GOT3 (cell line): ENCODE measurements around the gene CES4A.
A peak's percentile ranks its signal among the peaks of the same experiment; 100 is the strongest.
"Not testable (repeated sequence)": the region's sequence is repeated elsewhere in the genome, so short reads cannot be mapped to it uniquely, and the experiment has no call there.

ENCODE experiments used
- DNase-seq: peaks from one replicate; lab custom pipeline; 2025; ENCODE audit warnings: mixed read lengths; lab: John Stamatoyannopoulos, UW

The CES4A gene

GRCh38 chr16:66956154-66956457 is 32.3 kb upstream of the CES4A start:
- DNase-seq = not testable (repeated sequence)

DNA sequence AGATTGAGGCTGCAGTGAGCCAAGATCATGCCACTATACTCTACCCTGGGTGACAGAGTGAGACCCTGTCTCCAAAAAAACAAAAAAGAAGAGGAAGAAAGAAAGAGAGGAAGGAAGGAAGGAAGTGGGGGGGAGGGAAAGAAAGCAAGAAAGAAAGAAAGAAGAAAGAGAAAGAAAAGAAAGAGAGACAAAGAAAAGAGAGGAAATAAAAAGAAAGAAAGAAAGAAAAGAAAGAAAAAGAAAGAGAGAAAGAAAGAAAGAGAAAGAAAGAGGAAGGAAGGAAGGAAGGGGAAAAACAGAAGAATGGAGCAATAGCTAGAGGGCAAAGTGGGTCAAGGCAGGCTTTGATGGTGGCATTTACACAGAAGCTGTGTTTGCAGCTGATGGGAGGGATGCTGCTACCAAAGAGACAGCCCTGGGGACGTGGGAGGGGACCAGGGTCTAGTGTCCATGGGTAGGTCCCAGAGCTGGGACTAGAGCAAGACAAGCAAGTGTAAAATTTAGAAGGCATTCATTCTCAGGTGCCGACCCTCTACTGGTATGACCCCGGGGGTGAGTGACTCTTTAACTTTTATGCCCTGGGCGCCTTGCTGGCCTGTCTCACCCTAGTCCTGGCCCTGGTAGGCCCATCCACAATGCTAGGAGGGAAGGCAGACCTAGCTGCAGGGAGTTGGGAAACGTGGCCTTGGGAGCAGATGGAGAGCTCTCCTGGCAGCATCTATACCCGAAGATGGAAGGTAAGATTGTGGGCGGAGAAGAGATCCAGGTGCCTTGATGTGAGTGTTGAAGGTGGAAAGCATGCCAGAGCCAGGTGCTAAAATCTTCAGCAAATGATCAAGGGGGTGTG is 29.3 kb upstream of the CES4A start:
- no peak for DNase-seq

DNA sequence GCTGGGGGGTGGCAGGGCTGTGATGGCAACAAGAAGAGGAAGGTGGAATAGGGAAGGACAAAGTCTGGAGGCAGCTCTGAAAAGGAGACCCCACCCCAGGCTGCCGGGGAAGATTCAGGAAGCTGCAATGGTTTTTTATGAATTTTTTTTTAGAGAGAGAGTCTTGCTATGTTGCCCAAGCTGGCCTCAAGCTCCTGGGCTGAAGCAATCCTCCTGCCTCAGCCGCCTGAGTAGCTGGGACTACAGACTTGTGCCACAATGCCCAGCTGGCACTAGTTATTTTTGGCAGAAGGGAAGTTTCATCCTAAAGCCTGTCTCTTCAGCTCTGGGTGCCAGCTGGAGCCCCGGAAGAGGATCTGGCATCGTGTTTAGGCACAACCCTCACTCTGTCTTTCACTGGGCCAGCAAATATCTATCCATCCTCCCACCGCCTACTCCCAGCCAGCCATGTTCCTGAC is 28.7 kb upstream of the CES4A start:
- DNase-seq = no peak

DNA sequence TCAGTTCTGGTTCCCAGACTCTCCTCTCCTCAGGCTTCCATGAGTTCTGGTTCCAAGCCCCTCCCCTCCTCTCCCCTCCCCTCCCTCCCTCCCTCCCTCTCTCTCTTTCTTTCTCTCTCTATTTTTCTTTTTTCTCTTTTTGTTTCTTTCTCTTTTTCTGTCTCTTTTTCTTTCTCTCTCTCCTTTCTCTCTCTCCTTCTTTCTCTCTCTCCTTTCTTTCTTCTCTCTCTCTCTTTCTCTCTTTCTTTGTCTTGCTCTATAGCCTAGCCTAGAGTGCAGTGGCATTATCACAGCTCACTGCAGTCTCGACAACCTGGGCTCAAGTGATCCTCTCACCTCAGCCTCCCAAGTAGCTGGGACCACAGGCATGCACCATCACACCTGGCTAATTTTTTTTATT is 28.1 kb upstream of the CES4A start:
- DNase-seq = no peak

- DNase-seq = peak; percentile 24
These were observed 27.2 kb upstream of the CES4A start, which contains the start of gene CES3 for GRCh38 chr16:66961065-66961744. TSS of gene CES3 (plus strand) at chr16:66961266. CDS start at chr16:66961308, 42 bp downstream.

DNA sequence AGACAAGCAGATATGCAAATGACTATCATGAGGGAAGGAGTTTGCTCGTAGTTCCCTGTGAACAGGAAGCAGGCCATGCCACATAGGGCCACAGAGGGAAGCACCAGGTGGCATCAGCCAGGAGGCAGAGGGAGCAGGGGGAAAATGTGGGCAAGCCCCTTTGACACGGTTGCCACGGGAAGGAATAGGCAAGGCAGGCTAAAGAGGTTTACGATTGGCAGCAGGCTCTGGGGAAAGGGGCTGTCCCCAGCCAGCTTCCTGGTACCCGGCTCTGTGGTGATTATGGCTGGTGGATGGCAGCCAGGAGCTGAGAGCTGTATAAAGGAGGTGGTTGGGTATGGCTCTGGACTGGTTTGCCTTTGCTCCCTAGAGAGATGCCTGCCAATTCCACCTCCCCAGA is 26.5 kb upstream of the CES4A start:
- DNase-seq = no peak

GRCh38 chr16:66964049-66964448 is 24.3 kb upstream of the CES4A start:
- no peak for DNase-seq

DNA sequence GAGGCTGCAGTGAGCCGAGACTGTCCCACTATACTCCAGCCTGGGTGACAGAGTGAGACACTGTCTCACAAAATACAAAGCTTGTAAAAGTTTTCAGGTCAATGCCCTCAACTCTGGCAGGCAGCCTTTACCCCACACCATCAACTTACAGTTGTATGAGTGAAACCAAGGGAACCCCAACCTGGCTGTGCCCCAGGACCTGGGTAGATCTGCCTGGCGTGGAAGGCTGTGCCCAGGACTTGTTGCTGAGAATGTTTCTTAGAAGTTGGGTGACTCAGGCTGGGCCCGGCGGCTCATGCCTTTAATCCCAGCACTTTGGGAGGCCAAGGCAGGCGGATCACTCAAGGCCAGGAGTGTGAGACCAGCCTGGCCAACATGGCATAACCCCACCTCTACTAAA is 19.5 kb upstream of the CES4A start:
- no peak for DNase-seq

- no peak for DNase-seq
These were observed 17.3 kb upstream of the CES4A start for GRCh38 chr16:66970775-66971720.

DNA sequence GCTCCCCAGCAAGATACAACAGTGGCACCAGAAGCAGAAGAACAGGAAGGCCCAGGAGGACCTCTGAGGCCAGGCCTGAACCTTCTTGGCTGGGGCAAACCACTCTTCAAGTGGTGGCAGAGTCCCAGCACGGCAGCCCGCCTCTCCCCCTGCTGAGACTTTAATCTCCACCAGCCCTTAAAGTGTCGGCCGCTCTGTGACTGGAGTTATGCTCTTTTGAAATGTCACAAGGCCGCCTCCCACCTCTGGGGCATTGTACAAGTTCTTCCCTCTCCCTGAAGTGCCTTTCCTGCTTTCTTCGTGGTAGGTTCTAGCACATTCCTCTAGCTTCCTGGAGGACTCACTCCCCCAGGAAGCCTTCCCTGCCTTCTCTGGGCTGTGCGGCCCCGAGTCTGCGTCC is 15.4 kb upstream of the CES4A start:
- no peak for DNase-seq

DNA sequence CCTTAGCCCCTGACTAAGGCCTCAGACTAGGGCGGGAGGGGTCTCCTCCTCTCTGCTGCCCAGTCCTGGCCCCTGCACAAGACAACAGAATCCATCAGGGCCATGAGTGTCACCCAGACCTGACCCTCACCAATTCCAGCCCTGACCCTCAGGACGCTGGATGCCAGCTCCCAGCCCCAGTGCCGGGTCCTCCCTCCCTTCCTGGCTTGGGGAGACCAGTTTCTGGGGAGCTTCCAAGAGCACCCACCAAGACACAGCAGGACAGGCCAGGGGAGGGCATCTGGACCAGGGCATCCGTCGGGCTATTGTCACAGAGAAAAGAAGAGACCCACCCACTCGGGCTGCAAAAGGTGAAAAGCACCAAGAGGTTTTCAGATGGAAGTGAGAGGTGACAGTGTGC is 14.7 kb upstream of the CES4A start:
- no peak for DNase-seq

- DNase-seq = not testable (repeated sequence)
These were observed 14.0 kb upstream of the CES4A start for GRCh38 chr16:66974156-66974931.

DNA sequence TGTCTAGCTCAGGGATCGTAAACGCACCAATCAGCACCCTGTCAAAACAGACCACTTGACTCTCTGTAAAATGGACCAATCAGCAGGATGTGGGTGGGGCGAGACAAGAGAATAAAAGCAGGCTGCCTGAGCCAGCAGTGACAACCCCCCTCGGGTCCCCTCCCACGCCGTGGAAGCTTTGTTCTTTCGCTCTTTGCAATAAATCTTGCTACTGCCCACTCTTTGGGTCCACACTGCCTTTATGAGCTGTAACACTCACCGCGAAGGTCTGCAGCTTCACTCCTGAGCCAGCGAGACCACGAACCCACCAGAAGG is 13.5 kb upstream of the CES4A start:
- not testable (repeated sequence) for DNase-seq

GRCh38 chr16:66975302-66975893 is 13.0 kb upstream of the CES4A start:
- DNase-seq = no peak

GRCh38 chr16:66976746-66977145 is 11.6 kb upstream of the CES4A start:
- no peak for DNase-seq

GRCh38 chr16:66977341-66978113 is 10.9 kb upstream of the CES4A start:
- DNase-seq = peak; percentile 40

GRCh38 chr16:66979011-66979717 is 9.2 kb upstream of the CES4A start:
- no peak for DNase-seq

GRCh38 chr16:66983033-66983432 is 5.4 kb upstream of the CES4A start:
- no peak for DNase-seq

GRCh38 chr16:66984892-66985311 is 3.5 kb upstream of the CES4A start:
- no peak for DNase-seq

DNA sequence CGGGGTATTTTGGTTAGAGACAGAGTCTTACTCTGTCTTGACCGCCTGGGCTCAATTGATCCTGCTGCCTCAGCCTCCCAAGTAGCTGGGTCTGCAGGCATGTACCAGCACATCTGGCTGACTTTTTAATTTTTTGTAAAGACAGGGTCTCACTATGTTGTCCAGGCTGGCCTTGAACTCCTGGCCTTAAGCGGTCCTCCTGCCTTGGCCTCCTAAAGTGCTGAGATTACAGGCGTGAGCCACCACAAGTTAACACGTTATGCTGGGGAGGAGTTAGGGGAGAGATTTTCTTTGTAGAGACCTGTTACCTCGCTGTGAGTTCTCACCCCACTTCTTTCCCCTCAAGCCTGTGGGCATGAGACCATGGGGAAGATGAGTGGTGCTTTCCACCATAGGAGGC is 1.8 kb upstream of the CES4A start:
- no peak for DNase-seq
